ENCODE measurements around the gene GRIK2. TPM values are rescaled to one million over a fixed set of nuclear protein-coding genes. Genes with fewer than 3 reads are reported as not detected.

GRIK2 gene
- total RNA-seq, 2 experiments from 2014 or later = not detected

GRCh38 chr6:101490857-101491256 is 97.3 kb downstream of the GRIK2 start:
- POLR2A ChIA-PET = no interaction called here
- Mint-ChIP-seq H3K4me3 (no peak overlapping the region), H3K27ac (no peak overlapping the region), H3K27me3 (no peaks in the 10 kb centered on the region), H3K36me3 (ENCODE audit: low read depth) (no peaks in the 10 kb centered on the region), H3K4me1 (ENCODE audit: low read depth) (no peaks in the 10 kb centered on the region), H3K9me3 (no peaks in the 10 kb centered on the region)
- CTCF ChIA-PET = no interaction called here
- no peak for ATAC-seq
- no peak for DNase-seq
- no peak for TF ChIP-seq CTCF (IDR thresholded peaks at IDR 0.05)
- intact Hi-C loops (cut with micrococcal nuclease) = no loop called here

- Mint-ChIP-seq H3K9me3 (no peaks in the 10 kb centered on the region), H3K4me1 (ENCODE audit: low read depth) (no peaks in the 10 kb centered on the region), H3K27me3 (no peaks in the 10 kb centered on the region), H3K27ac (no peak overlapping the region), H3K4me3 (no peak overlapping the region), H3K36me3 (ENCODE audit: low read depth) (no peaks in the 10 kb centered on the region)
- DNase-seq = no peak
- POLR2A ChIA-PET = no interaction called here
- CTCF ChIA-PET = no interaction called here
- TF ChIP-seq CTCF (IDR thresholded peaks at IDR 0.05) = no peak
- no peak for ATAC-seq
- intact Hi-C loops (cut with micrococcal nuclease) = no loop called here
These were observed 109.3 kb downstream of the GRIK2 start for GRCh38 chr6:101502818-101503217.

- no peak for ATAC-seq
- no peaks in the 10 kb centered on the region for H3K36me3 Mint-ChIP-seq (ENCODE audit: low read depth)
- H3K9me3 Mint-ChIP-seq = peaks cover 2% of the 10 kb centered on the region
- H3K27me3 Mint-ChIP-seq = no peaks in the 10 kb centered on the region
- POLR2A ChIA-PET = no interaction called here
- H3K4me1 Mint-ChIP-seq (ENCODE audit: low read depth) = no peaks in the 10 kb centered on the region
- H3K27ac Mint-ChIP-seq = no peak overlapping the region
- intact Hi-C loops (cut with micrococcal nuclease) = no loop called here
- CTCF ChIA-PET = no interaction called here
- no peak for DNase-seq
- TF ChIP-seq CTCF (IDR thresholded peaks at IDR 0.05) = no peak
- H3K4me3 Mint-ChIP-seq = no peak overlapping the region
These were observed 116.0 kb downstream of the GRIK2 start for GRCh38 chr6:101509536-101509935.

- TF ChIP-seq CTCF (IDR thresholded peaks at IDR 0.05) = no peak
- Mint-ChIP-seq H3K4me1 (ENCODE audit: low read depth) (no peaks in the 10 kb centered on the region), H3K27me3 (no peaks in the 10 kb centered on the region), H3K27ac (no peak overlapping the region), H3K4me3 (no peak overlapping the region), H3K36me3 (ENCODE audit: low read depth) (no peaks in the 10 kb centered on the region), H3K9me3 (peaks cover 4% of the 10 kb centered on the region)
- no peak for DNase-seq
- CTCF ChIA-PET = no interaction called here
- POLR2A ChIA-PET = no interaction called here
- intact Hi-C loops (cut with micrococcal nuclease) = no loop called here
- no peak for ATAC-seq
These were observed 119.7 kb downstream of the GRIK2 start for GRCh38 chr6:101513181-101513580.

GRCh38 chr6:101516578-101516977 is 123.1 kb downstream of the GRIK2 start:
- POLR2A ChIA-PET = interaction anchor here (0.7 kb wide), 1 partner anchor 175 kb away, joined by 3 read pairs; no protein-coding TSS in a partner anchor
- DNase-seq (no peak), ATAC-seq (no peak)
- CTCF ChIA-PET = no interaction called here
- no peaks in the 10 kb centered on the region for H3K27me3 Mint-ChIP-seq
- intact Hi-C loops (cut with micrococcal nuclease) = no loop called here
- H3K4me3 Mint-ChIP-seq = no peak overlapping the region
- H3K9me3 Mint-ChIP-seq = peaks cover 2% of the 10 kb centered on the region
- no peaks in the 10 kb centered on the region for H3K36me3 Mint-ChIP-seq (ENCODE audit: low read depth)
- TF ChIP-seq CTCF (IDR thresholded peaks at IDR 0.05) = no peak
- H3K4me1 Mint-ChIP-seq (ENCODE audit: low read depth) = no peaks in the 10 kb centered on the region
- H3K27ac Mint-ChIP-seq = no peak overlapping the region
